ENCODE data around the gene PLA2G7. TPM values are rescaled to one million over a fixed set of nuclear protein-coding genes. Genes with fewer than 3 reads are reported as not detected.

Gene PLA2G7
- total RNA-seq, 1 donor from 2014 or later = not detected

- Mint-ChIP-seq H3K36me3 (ENCODE audit: low read depth) (no peaks in the 10 kb centered on the region), H3K4me3 (no peak overlapping the region), H3K9me3 (no peaks in the 10 kb centered on the region), H3K27me3 (ENCODE audit: insufficient read depth) (peaks cover 7% of the 10 kb centered on the region), H3K4me1 (ENCODE audit: low read depth) (no peaks in the 10 kb centered on the region), H3K27ac (no peak overlapping the region)
- no peak for DNase-seq (ENCODE audit: low spot score)
- intact Hi-C loops (cut with micrococcal nuclease) = no loop called here
Measured at GRCh38 chr6:46741910-46742309, 6.7 kb upstream of the PLA2G7 start.

- Mint-ChIP-seq H3K9me3 (no peaks in the 10 kb centered on the region), H3K4me1 (ENCODE audit: low read depth) (no peaks in the 10 kb centered on the region), H3K27ac (no peak overlapping the region), H3K4me3 (no peak overlapping the region), H3K27me3 (ENCODE audit: insufficient read depth) (peaks cover 9% of the 10 kb centered on the region), H3K36me3 (ENCODE audit: low read depth) (no peaks in the 10 kb centered on the region)
- no peak for DNase-seq (ENCODE audit: low spot score)
- intact Hi-C loops (cut with micrococcal nuclease) = no loop called here
Measured at GRCh38 chr6:46741482-46741881, 6.3 kb upstream of the PLA2G7 start.

GRCh38 chr6:46736906-46737305, 1.7 kb upstream of the PLA2G7 start:
- H3K9me3 Mint-ChIP-seq = no peaks in the 10 kb centered on the region
- no peak overlapping the region for H3K27ac Mint-ChIP-seq
- H3K4me3 Mint-ChIP-seq = no peak overlapping the region
- DNase-seq (ENCODE audit: low spot score) = no peak
- H3K4me1 Mint-ChIP-seq (ENCODE audit: low read depth) = no peaks in the 10 kb centered on the region
- H3K36me3 Mint-ChIP-seq (ENCODE audit: low read depth) = no peaks in the 10 kb centered on the region
- intact Hi-C loops (cut with micrococcal nuclease) = no loop called here
- peaks cover 28% of the 10 kb centered on the region for H3K27me3 Mint-ChIP-seq (ENCODE audit: insufficient read depth)

DNA sequence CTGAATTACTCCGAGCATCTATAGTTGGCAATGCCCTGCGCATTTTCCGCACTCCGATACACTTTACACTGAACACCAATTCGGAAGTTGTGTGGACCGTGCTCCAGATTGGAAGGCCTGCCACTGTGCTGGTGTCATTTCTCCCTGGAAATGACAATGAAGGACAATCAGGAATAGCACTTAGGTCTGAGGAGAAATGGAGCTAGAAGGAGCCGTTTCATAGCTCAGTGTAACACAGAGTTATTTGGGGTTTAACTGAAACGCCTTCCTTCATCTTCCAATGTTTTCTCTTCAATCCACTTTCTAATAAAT, 501 bp upstream of the PLA2G7 start:
- H3K9me3 Mint-ChIP-seq = no peaks in the 10 kb centered on the region
- intact Hi-C loops (cut with micrococcal nuclease) = no loop called here
- H3K36me3 Mint-ChIP-seq (ENCODE audit: low read depth) = no peaks in the 10 kb centered on the region
- H3K4me1 Mint-ChIP-seq (ENCODE audit: low read depth) = no peaks in the 10 kb centered on the region
- DNase-seq (ENCODE audit: low spot score) = no peak
- H3K27me3 Mint-ChIP-seq (ENCODE audit: insufficient read depth) = peaks cover 28% of the 10 kb centered on the region
- no peak overlapping the region for H3K4me3 Mint-ChIP-seq
- H3K27ac Mint-ChIP-seq = no peak overlapping the region

- H3K36me3 Mint-ChIP-seq (ENCODE audit: low read depth) = no peaks in the 10 kb centered on the region
- H3K27me3 Mint-ChIP-seq (ENCODE audit: insufficient read depth) = peaks cover 27% of the 10 kb centered on the region
- intact Hi-C loops (cut with micrococcal nuclease) = no loop called here
- no peaks in the 10 kb centered on the region for H3K4me1 Mint-ChIP-seq (ENCODE audit: low read depth)
- H3K4me3 Mint-ChIP-seq = no peak overlapping the region
- no peak for DNase-seq (ENCODE audit: low spot score)
- H3K27ac Mint-ChIP-seq = no peak overlapping the region
- no peaks in the 10 kb centered on the region for H3K9me3 Mint-ChIP-seq
Measured at GRCh38 chr6:46733341-46733801, 1.8 kb downstream of the PLA2G7 start.

DNA sequence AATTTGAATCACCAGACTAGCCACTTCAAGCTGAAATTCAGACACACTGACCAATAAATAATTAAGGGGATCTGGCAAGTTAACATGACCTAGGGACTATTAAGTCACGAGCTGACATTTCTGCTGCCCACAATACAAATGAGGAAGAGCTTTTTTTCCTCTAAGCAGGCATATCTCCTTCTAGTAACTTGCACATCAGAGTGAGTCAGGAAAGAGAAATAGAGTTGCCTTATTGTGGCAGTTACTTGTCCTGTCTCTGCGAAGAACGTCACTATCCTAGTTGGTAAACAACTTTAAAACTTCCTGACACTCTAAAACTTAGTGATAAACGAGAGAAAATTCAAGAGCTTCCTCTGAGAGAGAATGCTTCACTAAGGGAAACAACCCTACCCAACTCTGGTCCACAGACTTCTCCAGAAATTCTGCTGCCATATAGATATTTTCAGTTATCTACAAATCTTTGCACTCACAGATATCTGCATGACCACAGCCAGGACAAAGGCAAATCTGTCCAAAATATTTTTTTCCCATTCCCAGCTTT, 4.2 kb downstream of the PLA2G7 start:
- Mint-ChIP-seq H3K27me3 (ENCODE audit: insufficient read depth) (peaks cover 18% of the 10 kb centered on the region), H3K36me3 (ENCODE audit: low read depth) (no peaks in the 10 kb centered on the region), H3K9me3 (no peaks in the 10 kb centered on the region), H3K4me3 (no peak overlapping the region), H3K4me1 (ENCODE audit: low read depth) (no peaks in the 10 kb centered on the region), H3K27ac (no peak overlapping the region)
- intact Hi-C loops (cut with micrococcal nuclease) = no loop called here
- DNase-seq (ENCODE audit: low spot score) = no peak

- no peak overlapping the region for H3K27ac Mint-ChIP-seq
- no peaks in the 10 kb centered on the region for H3K4me1 Mint-ChIP-seq (ENCODE audit: low read depth)
- H3K4me3 Mint-ChIP-seq = no peak overlapping the region
- H3K27me3 Mint-ChIP-seq (ENCODE audit: insufficient read depth) = peaks cover 16% of the 10 kb centered on the region
- H3K9me3 Mint-ChIP-seq = no peaks in the 10 kb centered on the region
- DNase-seq (ENCODE audit: low spot score) = no peak
- H3K36me3 Mint-ChIP-seq (ENCODE audit: low read depth) = no peaks in the 10 kb centered on the region
- intact Hi-C loops (cut with micrococcal nuclease) = no loop called here
Measured at GRCh38 chr6:46729787-46730326, 5.3 kb downstream of the PLA2G7 start.

- peaks cover 6% of the 10 kb centered on the region for H3K27me3 Mint-ChIP-seq (ENCODE audit: insufficient read depth)
- H3K9me3 Mint-ChIP-seq = no peaks in the 10 kb centered on the region
Measured at GRCh38 chr6:46720401-46720800, 14.8 kb downstream of the PLA2G7 start.

DNA sequence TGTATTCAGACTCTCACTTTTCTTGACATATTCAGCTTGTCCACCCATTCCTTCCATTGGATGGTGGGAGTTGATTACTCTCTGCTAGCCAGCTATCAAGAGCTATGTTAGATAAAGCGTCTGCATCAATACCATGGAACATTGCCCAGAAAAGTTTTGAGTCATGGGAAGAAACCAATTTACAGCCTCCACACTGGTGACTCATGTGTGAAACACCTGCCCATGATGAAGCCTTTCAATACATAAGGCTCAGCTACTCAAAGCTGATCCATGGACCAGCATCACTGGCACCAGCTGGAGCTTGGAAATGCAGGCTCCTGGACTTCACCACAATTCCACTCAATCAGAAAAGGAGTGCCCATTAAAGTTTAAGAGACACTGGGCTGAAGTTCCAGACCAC, 16.1 kb downstream of the PLA2G7 start:
- no peaks in the 10 kb centered on the region for H3K36me3 Mint-ChIP-seq (ENCODE audit: low read depth)
- H3K9me3 Mint-ChIP-seq = no peaks in the 10 kb centered on the region
- H3K27ac Mint-ChIP-seq = no peak overlapping the region
- H3K27me3 Mint-ChIP-seq (ENCODE audit: insufficient read depth) = peaks cover 2% of the 10 kb centered on the region
- no peak overlapping the region for H3K4me3 Mint-ChIP-seq
- no peak for DNase-seq (ENCODE audit: low spot score)
- intact Hi-C loops (cut with micrococcal nuclease) = no loop called here
- H3K4me1 Mint-ChIP-seq (ENCODE audit: low read depth) = no peaks in the 10 kb centered on the region

More at GRCh38 chr6:46720401-46720800, 14.8 kb downstream of the PLA2G7 start:
- intact Hi-C loops (cut with micrococcal nuclease) = no loop called here
- Mint-ChIP-seq H3K4me3 (no peak overlapping the region), H3K36me3 (ENCODE audit: low read depth) (no peaks in the 10 kb centered on the region), H3K4me1 (ENCODE audit: low read depth) (no peaks in the 10 kb centered on the region), H3K27ac (no peak overlapping the region)
- DNase-seq (ENCODE audit: low spot score) = no peak

DNA sequence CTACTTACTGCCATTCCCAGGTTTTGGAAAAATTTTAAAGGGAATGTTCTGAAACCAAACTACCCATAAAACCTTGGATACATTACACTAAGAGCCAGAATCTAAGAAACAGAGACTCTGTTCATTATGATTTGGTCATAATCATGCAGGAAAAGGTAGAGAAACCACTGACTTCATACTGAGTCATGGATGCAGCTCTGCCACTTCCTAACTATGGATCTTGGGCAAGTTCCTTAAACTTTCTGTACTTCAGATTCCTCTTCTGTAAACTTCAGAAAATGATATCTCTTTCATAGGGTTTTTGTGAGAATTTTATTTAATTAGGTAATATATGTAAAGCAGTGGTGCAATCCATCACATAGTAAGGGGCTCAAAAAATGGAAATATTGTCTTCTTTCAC, 20.0 kb downstream of the PLA2G7 start:
- intact Hi-C loops (cut with micrococcal nuclease) = no loop called here

GRCh38 chr6:46711491-46711890, 23.7 kb downstream of the PLA2G7 start:
- no peaks in the 10 kb centered on the region for H3K4me1 Mint-ChIP-seq (ENCODE audit: low read depth)
- no peak overlapping the region for H3K4me3 Mint-ChIP-seq
- H3K9me3 Mint-ChIP-seq = no peaks in the 10 kb centered on the region
- intact Hi-C loops (cut with micrococcal nuclease) = no loop called here
- no peaks in the 10 kb centered on the region for H3K36me3 Mint-ChIP-seq (ENCODE audit: low read depth)
- no peak for DNase-seq (ENCODE audit: low spot score)
- no peak overlapping the region for H3K27ac Mint-ChIP-seq
- H3K27me3 Mint-ChIP-seq (ENCODE audit: insufficient read depth) = peaks cover 5% of the 10 kb centered on the region

More for the DNA sequence above, 20.0 kb downstream of the PLA2G7 start:
- Mint-ChIP-seq H3K27ac (no peak overlapping the region), H3K9me3 (no peaks in the 10 kb centered on the region), H3K36me3 (ENCODE audit: low read depth) (no peaks in the 10 kb centered on the region), H3K4me3 (no peak overlapping the region), H3K4me1 (ENCODE audit: low read depth) (no peaks in the 10 kb centered on the region), H3K27me3 (ENCODE audit: insufficient read depth) (peaks cover 6% of the 10 kb centered on the region)
- DNase-seq (ENCODE audit: low spot score) = no peak

GRCh38 chr6:46706464-46706863, 28.7 kb downstream of the PLA2G7 start:
- H3K27me3 Mint-ChIP-seq (ENCODE audit: insufficient read depth) = peaks cover 17% of the 10 kb centered on the region
- H3K27ac Mint-ChIP-seq = no peak overlapping the region
- H3K9me3 Mint-ChIP-seq = no peaks in the 10 kb centered on the region
- intact Hi-C loops (cut with micrococcal nuclease) = no loop called here
- no peaks in the 10 kb centered on the region for H3K4me1 Mint-ChIP-seq (ENCODE audit: low read depth)
- H3K4me3 Mint-ChIP-seq = no peak overlapping the region
- DNase-seq (ENCODE audit: low spot score) = no peak
- H3K36me3 Mint-ChIP-seq (ENCODE audit: low read depth) = no peaks in the 10 kb centered on the region

GRCh38 chr6:46704562-46704961, 30.6 kb downstream of the PLA2G7 start:
- intact Hi-C loops (cut with micrococcal nuclease) = no loop called here
- H3K27ac Mint-ChIP-seq = no peak overlapping the region
- H3K36me3 Mint-ChIP-seq (ENCODE audit: low read depth) = no peaks in the 10 kb centered on the region
- no peak overlapping the region for H3K4me3 Mint-ChIP-seq
- no peaks in the 10 kb centered on the region for H3K4me1 Mint-ChIP-seq (ENCODE audit: low read depth)
- DNase-seq (ENCODE audit: low spot score) = no peak
- no peaks in the 10 kb centered on the region for H3K9me3 Mint-ChIP-seq
- H3K27me3 Mint-ChIP-seq (ENCODE audit: insufficient read depth) = peaks cover 17% of the 10 kb centered on the region

DNA sequence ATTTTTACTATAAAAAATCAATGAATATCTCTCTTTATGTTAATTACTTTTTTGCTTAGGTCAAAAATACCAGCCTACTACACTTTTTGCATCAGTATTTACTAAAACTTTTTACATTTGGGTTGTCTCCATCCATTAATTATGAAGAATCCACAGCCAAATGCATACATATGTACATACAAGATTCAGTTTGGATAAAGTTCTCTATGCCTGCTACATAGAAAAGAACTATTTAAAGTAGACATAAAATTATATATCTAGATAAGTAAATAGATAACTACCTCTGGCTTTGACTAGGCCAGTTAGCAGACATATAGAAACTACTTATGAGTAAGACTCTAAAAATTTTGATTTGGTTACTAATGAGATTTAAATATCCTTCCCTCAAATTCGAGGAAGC, 35.2 kb downstream of the PLA2G7 start:
- no peak overlapping the region for H3K27ac Mint-ChIP-seq
- peaks cover 21% of the 10 kb centered on the region for H3K27me3 Mint-ChIP-seq (ENCODE audit: insufficient read depth)
- H3K9me3 Mint-ChIP-seq = no peaks in the 10 kb centered on the region
- DNase-seq (ENCODE audit: low spot score) = no peak
- intact Hi-C loops (cut with micrococcal nuclease) = no loop called here
- H3K36me3 Mint-ChIP-seq (ENCODE audit: low read depth) = no peaks in the 10 kb centered on the region
- H3K4me3 Mint-ChIP-seq = no peak overlapping the region
- no peaks in the 10 kb centered on the region for H3K4me1 Mint-ChIP-seq (ENCODE audit: low read depth)
